NK-92 (cell line): Measurements from ENCODE around the gene ABAT.
"Not testable (repeated sequence)": the region's sequence is repeated elsewhere in the genome, so short reads cannot be mapped to it uniquely, and the experiment has no call there.

Experiments
- DNase-seq: peaks from one replicate; lab custom pipeline; 2025; ENCODE audit not compliant: unreplicated experiment; lab: John Stamatoyannopoulos, UW

ABAT gene

GRCh38 chr16:8648877-8649276 is 25.5 kb upstream of the ABAT start:
- no peak for DNase-seq

- DNase-seq, result no peak
Measured at GRCh38 chr16:8649829-8650554, 24.4 kb upstream of the ABAT start.

- DNase-seq, result not testable (repeated sequence)
Measured at GRCh38 chr16:8651958-8652357, 22.5 kb upstream of the ABAT start.

- DNase-seq, result no peak
Measured at GRCh38 chr16:8655184-8655717, 19.2 kb upstream of the ABAT start.

GRCh38 chr16:8656376-8656775 is 18.0 kb upstream of the ABAT start:
- no peak for DNase-seq

- no peak for DNase-seq
Measured at GRCh38 chr16:8660841-8661301, 13.5 kb upstream of the ABAT start.

- no peak for DNase-seq
Measured at GRCh38 chr16:8661703-8662102, 12.7 kb upstream of the ABAT start.

- no peak for DNase-seq
Measured at GRCh38 chr16:8663192-8664089, 11.0 kb upstream of the ABAT start.

- no peak for DNase-seq
Measured at GRCh38 chr16:8665529-8665928, 8.9 kb upstream of the ABAT start.

- DNase-seq, result no peak
Measured at GRCh38 chr16:8667492-8667891, 6.9 kb upstream of the ABAT start.

- no peak for DNase-seq
Measured at GRCh38 chr16:8668113-8668512, 6.3 kb upstream of the ABAT start.

- DNase-seq, result no peak
Measured at GRCh38 chr16:8669481-8669880, 4.9 kb upstream of the ABAT start.

GRCh38 chr16:8670014-8670560 is 4.3 kb upstream of the ABAT start:
- no peak for DNase-seq

- no peak for DNase-seq
Measured at GRCh38 chr16:8673611-8674412, 605 bp upstream of the ABAT start.

GRCh38 chr16:8675183-8676159 is 1.1 kb downstream of the ABAT start:
- DNase-seq, result no peak

GRCh38 chr16:8676160-8676547 is 1.7 kb downstream of the ABAT start:
- DNase-seq, result no peak

- no peak for DNase-seq
Measured at GRCh38 chr16:8676737-8677375, 2.4 kb downstream of the ABAT start.

- no peak for DNase-seq
Measured at GRCh38 chr16:8677481-8677880, 3.1 kb downstream of the ABAT start.
